ENCODE data around the gene SPATC1L.

Gene SPATC1L

DNA sequence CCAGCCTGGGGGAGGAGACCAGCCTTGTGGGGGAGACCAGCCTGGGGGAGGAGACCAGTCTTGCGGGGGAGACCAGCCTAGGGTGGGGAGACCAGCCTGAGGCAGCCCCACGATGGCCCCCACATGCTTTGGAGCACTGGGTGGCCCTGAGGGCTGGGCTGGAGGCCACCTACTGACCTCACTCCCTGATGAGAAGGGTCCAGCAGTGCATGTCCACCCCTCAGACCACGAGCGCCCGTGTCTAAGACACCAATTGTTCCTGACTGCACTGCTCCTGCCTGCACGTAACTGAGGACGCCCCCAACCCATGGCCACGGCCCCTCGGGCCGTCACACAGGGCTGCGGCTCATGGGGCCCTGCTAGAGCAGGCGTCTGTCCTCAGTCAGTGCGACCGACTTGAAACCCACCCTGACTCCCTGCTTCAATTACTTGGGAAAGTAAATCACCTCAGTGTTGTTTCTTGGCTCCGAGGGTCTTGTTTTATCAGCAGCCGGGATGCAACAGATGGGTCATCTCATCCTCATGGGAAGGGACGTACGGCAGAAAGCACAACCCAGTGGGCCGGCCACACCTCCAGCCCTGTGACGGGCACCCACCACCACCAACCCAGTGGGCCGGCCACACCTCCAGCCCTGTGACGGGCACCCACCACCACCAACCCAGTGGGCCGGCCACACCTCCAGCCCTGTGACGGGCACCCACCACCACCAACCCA lies at the start of gene SPATC1L:
TSS of gene SPATC1L (minus strand) at position 550 of the 715 bp plus-strand sequence. CDS start 1,643 bp downstream, outside the sequence.
- no peak for DNase-seq (ENCODE audit: extremely low read depth, low read depth)
- H3K4me3 ChIP-seq (replicated peaks; ENCODE audit: low read depth, low read length), result peak within 1 kb of the TSS; percentile 95
- no peak for TF ChIP-seq CTCF (IDR thresholded peaks at IDR 0.05; ENCODE audit: low read depth, low read length, missing control alignments)

DNA sequence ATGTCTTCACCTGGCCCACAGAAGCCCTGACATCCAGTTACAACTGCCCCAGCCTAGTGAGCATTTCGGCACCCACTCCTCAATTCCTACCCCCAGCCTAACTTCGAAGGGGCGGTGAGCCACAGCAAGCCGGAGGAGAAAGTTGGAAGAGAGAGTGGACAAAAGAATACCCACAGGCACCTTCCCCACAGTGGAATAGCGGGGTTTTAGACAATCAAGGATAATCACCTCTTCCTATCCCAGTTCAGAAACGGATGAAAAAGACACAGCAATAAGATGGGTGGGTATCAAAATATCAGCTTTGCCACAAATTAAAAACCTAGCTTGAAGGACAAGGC lies 45.6 kb upstream of the SPATC1L start:
- no peak for TF ChIP-seq CTCF (IDR thresholded peaks at IDR 0.05; ENCODE audit: low read depth, low read length, missing control alignments)
- DNase-seq (ENCODE audit: extremely low read depth, low read depth), result no peak

DNA sequence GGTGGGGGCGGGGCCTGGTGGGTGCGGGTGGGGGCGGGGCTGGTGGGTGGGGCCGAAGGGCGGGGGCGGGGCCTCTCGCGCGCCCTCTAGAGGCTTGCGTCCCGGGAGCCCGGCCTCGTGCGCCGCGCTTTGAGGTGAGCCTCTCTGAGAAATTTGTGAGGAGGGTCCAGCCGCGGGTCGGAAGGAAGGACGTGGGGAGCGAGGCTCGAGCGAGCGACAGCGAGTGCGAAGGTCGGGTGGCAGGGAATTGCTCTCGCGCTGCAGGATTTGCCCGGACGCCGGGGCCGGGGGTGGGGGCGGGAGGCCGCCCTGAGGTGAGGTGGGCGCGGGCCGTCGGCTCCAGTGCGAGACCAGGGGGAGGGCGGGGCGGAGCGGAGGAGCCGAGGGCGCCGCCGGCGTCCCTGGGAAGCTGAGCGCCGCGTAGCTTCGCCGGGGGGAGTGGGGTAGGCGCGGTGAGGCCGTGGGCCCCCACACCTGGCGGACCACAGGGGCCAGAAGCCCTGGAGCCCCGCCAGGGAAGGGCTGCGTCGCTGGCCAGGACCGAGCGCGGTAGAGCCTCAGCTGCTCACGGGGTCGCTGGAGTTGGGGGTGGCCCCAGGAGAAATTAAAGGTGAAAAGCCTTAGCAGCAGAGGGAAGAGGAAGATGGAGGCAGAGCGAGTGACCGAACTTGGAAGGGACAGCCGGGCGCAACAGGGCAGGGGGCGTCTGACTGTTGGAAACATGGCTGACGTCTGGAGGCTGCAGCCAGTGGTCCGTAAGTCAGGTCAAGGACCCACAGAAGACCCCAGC lies 45.1 kb upstream of the SPATC1L start:
- DNase-seq (ENCODE audit: extremely low read depth, low read depth), result no peak
- peak; percentile 27 for TF ChIP-seq CTCF (IDR thresholded peaks at IDR 0.05; ENCODE audit: low read depth, low read length, missing control alignments)
- peak overlapping the region; percentile 52 for H3K4me3 ChIP-seq (replicated peaks; ENCODE audit: low read depth, low read length)

More for the DNA sequence above, 45.6 kb upstream of the SPATC1L start:
- H3K4me3 ChIP-seq (replicated peaks; ENCODE audit: low read depth, low read length), result peak overlapping the region; percentile 52

DNA sequence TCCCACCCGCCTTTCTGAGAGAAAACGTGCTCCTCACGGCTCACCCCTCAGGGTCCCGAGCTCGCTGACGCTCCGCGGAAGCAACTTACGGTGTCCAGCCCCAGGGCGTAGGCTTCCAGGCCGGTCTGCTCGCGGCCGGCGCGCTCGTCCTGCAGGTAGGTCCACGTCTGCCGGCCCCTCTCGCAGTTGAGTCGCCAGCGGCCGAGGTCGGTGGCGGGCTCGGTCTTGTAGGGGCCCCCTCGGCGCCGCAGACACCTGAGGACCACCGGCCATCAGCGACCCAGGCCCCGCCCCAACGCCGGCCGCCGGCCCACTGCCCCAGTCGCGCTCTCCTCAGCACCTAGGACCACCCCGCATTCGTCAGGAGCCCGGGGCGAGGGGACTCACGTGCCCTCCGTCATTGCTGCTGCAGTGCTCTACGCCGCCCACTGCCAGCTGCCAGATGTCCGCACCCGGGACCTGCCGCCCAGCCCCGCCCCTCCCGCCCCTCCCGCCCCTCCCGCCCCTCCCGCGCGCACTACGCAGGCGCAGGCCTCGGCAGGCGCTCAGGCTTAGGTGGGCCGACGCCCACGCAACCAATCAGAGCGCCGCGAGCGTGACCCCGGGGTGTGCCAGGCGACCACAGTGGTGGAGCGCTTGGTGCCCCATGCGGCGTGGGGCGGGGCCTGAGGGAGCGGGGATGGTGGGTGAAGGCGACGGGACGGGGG lies 44.2 kb upstream of the SPATC1L start, which contains the start of gene LSS:
TSS of gene LSS (minus strand) at position 430 of the 707 bp plus-strand sequence. CDS start at position 401, 29 bp downstream.
- peak; percentile 93 for DNase-seq (ENCODE audit: extremely low read depth, low read depth)
- H3K4me3 ChIP-seq (replicated peaks; ENCODE audit: low read depth, low read length), result peak within 1 kb of the TSS; percentile 88
- no peak for TF ChIP-seq CTCF (IDR thresholded peaks at IDR 0.05; ENCODE audit: low read depth, low read length, missing control alignments)

DNA sequence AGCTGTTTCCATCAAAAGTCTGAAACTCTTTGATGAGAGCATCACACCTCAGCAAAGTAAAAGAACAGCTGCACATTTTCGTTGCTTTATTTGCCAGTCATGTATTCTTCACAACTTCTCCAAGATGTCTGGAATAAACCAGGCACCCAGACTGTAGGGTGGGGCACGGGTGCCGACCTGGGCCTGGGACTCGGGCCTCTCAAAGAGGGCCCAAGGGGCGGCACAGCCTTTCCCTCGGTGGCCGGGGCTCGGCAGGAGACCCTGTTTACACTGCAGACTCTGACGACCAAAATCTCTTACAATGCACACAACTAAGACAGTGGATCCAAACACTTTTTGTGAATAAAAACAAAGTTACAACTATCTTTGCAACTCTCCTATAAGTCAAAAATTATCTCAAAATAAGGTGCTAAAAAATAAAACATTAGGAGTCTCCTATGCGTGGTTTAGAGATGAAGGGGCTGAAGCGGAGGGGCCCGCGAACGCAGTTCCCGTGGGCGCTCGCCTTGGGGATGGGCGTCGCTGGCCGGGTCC lies 43.6 kb upstream of the SPATC1L start:
- TF ChIP-seq CTCF (IDR thresholded peaks at IDR 0.05; ENCODE audit: low read depth, low read length, missing control alignments), result no peak
- H3K4me3 ChIP-seq (replicated peaks; ENCODE audit: low read depth, low read length), result peak overlapping the region; percentile 88
- no peak for DNase-seq (ENCODE audit: extremely low read depth, low read depth)

DNA sequence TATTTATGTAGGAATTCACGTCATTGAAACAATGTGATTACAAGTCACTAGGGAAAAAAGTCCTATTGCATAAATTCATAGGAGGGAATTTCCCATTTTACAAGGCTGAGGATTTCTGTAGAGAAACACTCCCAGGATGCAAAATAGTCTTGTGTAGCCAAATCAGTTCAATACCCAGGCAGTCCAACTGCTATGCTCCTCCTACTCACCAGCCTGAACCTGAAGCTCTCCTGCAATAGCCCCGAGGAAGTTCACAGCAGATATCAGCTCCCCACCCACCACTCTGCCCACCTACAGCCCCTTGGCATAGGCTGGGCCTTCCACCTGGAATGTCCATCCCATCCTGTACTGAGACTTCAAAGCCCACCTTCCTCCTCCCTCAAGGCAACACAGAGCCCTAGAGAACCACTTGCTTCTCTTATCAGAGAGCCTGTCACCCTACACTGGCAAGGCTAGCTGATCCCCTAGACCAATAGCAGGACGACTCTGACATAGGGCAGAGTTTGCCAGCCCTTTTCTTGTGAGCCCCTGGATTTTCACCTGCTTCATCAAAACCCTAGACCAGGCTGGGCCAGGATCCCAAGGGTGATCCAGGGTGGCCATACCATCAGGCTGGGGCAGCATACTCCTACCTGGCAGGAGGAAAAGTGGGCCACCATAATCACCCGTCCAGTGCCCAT lies 42.8 kb upstream of the SPATC1L start:
- TF ChIP-seq CTCF (IDR thresholded peaks at IDR 0.05; ENCODE audit: low read depth, low read length, missing control alignments), result no peak
- H3K4me3 ChIP-seq (replicated peaks; ENCODE audit: low read depth, low read length), result peak overlapping the region; percentile 88
- DNase-seq (ENCODE audit: extremely low read depth, low read depth), result no peak

Measured in HFF-Myc (cell line).